Muscle layer of duodenum (tissue), 2 donors: ENCODE data around the gene COL4A4.

Experiments
- H3K27ac ChIP-seq: one replicate; pipeline ENCODE4 v1.7.0; 2013; ENCODE audit warnings: mild to moderate bottlenecking, low read length
- H3K27me3 ChIP-seq: one replicate; pipeline ENCODE4 v1.7.0; 2013; ENCODE audit warnings: low read depth, mild to moderate bottlenecking, control low read depth, low read length
- H3K36me3 ChIP-seq, 2 donors: one replicate each; pipeline ENCODE4 v1.7.0; 2013; ENCODE audit warnings: low read length in 2 of 2, control low read depth in 1 of 2, mild to moderate bottlenecking in 1 of 2; ENCODE audit not compliant: insufficient read depth in 2 of 2, control insufficient read depth in 1 of 2
- H3K4me1 ChIP-seq, 2 donors: one replicate each; pipeline ENCODE4 v1.7.0; 2013; ENCODE audit warnings: low read length in 2 of 2, mild to moderate bottlenecking in 2 of 2, control low read depth in 1 of 2, moderate library complexity in 1 of 2; ENCODE audit not compliant: insufficient read depth in 2 of 2, control insufficient read depth in 1 of 2
- H3K4me3 ChIP-seq, 2 donors: one replicate each; pipeline ENCODE4 v1.7.0; 2013; ENCODE audit warnings: low read length in 2 of 2, low read depth in 1 of 2, mild to moderate bottlenecking in 1 of 2
- H3K9me3 ChIP-seq, 2 donors: one replicate each; pipeline ENCODE4 v1.7.0; 2013; ENCODE audit warnings: low read length in 2 of 2, control low read depth in 1 of 2, mild to moderate bottlenecking in 1 of 2; ENCODE audit not compliant: control insufficient read depth in 1 of 2
- donor health status: healthy.

Gene COL4A4

GRCh38 chr2:227163998-227164762, at the start of gene COL4A4, which contains the start of gene COL4A3:
Gene COL4A4, minus strand, starts transcription at chr2:227164205. Its CDS starts 16,722 bp downstream, at chr2:227147483.
Gene COL4A3, plus strand, starts transcription at chr2:227164624. Its CDS starts 103 bp downstream, at chr2:227164727.
- Histone ChIP-seq H3K27me3 (peaks cover 25% of the 10 kb centered on the region), H3K9me3 (peaks cover 0 to 7% of the 10 kb centered on the region in 2 donors), H3K4me3 (peak within 1 kb of the TSS; percentile 38 to 70), H3K36me3 (no peaks in the 10 kb centered on the region), H3K4me1 (peaks cover 0 to 17% of the 10 kb centered on the region in 2 donors), H3K27ac (no peak within 1 kb of the TSS)

DNA sequence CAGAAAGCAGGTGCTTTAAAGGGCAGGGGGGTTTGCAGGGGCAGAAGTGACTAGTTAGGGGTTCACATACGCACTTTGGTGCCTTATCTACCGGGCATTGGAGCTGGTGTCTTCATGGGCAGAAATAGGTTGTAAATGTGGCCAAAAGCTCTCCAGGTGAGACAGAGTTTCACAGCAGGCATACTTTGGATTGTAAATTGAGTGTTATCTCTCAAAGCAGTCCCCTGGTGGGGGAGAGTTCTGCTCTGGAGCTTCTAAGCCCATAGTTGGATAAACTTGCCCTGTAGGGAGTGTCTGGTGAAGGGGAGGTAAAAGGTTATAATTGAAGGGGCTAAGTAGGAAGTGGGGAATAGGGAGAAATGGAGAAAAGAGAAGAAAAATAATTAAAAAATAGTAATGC, 43.6 kb upstream of the COL4A4 start:
- Histone ChIP-seq H3K36me3 (no peaks in the 10 kb centered on the region), H3K4me3 (no peak overlapping the region), H3K27ac (no peak overlapping the region), H3K9me3 (no peaks in the 10 kb centered on the region), H3K4me1 (no peaks in the 10 kb centered on the region), H3K27me3 (no peaks in the 10 kb centered on the region)

DNA sequence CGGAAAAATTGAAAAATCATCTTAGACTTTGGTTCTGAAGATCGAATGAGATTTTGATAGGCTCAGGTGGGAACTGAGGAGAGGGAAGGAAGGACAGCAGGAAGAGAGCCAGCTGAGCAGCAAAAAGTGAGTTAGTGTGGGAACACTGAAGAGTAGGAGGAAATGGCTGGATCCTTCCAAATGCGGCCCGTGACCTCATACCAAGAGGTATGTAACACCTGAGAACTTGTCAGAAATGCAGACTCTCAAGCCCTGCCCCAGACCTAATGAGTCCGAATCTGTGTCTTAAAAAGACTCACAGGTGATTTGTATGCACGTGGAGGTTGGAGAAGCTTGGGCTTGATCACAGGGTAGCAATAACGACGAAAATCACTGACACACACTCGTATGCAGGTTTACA, 42.4 kb upstream of the COL4A4 start:
- H3K4me1 ChIP-seq = no peaks in the 10 kb centered on the region
- H3K4me3 ChIP-seq = no peak overlapping the region
- H3K27me3 ChIP-seq = no peaks in the 10 kb centered on the region
- no peak overlapping the region for H3K27ac ChIP-seq
- no peaks in the 10 kb centered on the region for H3K36me3 ChIP-seq
- H3K9me3 ChIP-seq = no peaks in the 10 kb centered on the region

DNA sequence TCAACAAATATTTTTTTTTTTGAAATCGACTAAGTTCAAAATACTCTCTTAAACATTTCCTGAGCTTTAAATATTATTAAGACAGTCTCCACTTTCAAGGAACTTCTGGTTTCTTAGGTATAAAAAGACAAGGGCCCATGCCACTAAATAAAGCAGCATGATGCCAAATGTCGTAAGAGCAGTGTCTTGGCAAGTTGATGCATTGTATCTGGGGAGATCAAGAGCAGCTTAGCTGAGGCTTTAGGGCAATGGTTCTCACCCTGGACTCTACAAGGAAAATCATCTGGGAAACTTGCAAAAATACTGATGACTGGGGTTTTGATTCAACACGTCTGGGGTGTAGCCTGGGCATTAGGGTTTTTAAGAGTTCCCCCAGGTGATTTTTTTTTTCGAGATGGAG, 41.7 kb upstream of the COL4A4 start:
- no peaks in the 10 kb centered on the region for H3K36me3 ChIP-seq
- no peaks in the 10 kb centered on the region for H3K27me3 ChIP-seq
- H3K4me3 ChIP-seq = no peak overlapping the region
- no peaks in the 10 kb centered on the region for H3K4me1 ChIP-seq
- H3K9me3 ChIP-seq = no peaks in the 10 kb centered on the region
- no peak overlapping the region for H3K27ac ChIP-seq

DNA sequence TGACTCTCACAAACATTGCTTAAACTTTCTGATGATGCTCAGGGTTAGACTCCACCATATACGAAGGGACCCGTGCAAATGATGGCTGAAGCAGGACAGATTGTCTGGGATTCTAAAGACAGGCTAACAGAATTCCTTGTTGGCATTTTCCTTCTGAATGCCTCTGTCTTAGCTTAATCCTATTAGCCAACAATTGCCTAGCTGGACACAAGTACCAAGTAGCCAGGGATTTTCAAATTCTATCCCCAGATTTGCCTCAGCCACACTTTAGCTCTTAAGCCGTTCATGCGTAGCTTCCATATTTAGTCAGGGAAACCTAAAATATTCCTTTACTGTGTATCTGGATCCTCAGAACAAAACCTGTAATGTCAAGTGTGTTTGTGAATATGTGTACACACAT, 40.4 kb upstream of the COL4A4 start:
- Histone ChIP-seq H3K4me3 (no peak overlapping the region), H3K36me3 (no peaks in the 10 kb centered on the region), H3K27ac (no peak overlapping the region)

DNA sequence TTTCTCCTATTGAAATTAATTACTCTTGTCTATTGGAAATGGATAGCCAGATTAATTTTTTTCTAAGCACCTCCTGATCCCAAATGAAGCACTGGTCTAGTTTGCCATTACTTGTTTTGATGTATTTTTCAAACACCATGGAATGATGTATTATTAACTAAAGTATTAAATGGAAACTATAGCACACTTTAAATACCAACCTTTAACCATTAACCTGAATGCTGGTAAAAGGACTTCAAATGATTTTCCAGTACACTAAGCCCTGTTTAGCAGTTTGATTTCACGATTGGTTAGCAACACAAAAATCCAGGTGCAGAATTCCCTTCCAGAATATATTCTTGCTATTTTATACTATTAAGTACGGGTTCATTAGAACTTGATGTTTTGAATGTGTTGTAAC, 37.8 kb upstream of the COL4A4 start:
- H3K4me3 ChIP-seq = no peak overlapping the region
- H3K4me1 ChIP-seq = no peaks in the 10 kb centered on the region
- H3K27me3 ChIP-seq = no peaks in the 10 kb centered on the region
- H3K27ac ChIP-seq = no peak overlapping the region
- no peaks in the 10 kb centered on the region for H3K9me3 ChIP-seq
- H3K36me3 ChIP-seq = no peaks in the 10 kb centered on the region

More for the DNA sequence above, 40.4 kb upstream of the COL4A4 start:
- Histone ChIP-seq H3K9me3 (no peaks in the 10 kb centered on the region), H3K27me3 (no peaks in the 10 kb centered on the region), H3K4me1 (no peaks in the 10 kb centered on the region)

- Histone ChIP-seq H3K27ac (no peak overlapping the region), H3K4me1 (no peaks in the 10 kb centered on the region), H3K4me3 (no peak overlapping the region), H3K27me3 (no peaks in the 10 kb centered on the region), H3K36me3 (no peaks in the 10 kb centered on the region), H3K9me3 (no peaks in the 10 kb centered on the region)
These were observed 34.9 kb upstream of the COL4A4 start for GRCh38 chr2:227198866-227199265.

DNA sequence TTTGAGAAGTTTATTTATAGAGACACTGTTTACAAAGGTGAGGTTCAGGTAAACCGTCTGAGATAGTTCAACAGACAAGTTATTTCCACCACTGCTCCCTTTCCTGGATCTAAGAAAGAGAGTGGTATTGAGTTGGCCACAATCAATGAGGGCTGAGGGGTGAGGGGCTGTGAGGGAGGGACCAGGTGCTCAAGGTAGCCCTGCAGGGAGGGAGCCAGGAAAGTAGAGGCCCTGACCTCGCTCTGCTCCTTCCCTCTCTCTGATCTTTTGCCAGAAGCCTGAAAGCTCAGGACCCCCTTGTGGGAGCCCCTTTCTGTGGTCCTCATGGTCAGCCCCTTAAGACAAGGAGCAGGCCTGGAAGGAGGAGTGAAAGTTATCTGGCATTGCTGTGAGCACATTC, 30.2 kb upstream of the COL4A4 start:
- Histone ChIP-seq H3K4me3 (no peak overlapping the region), H3K9me3 (no peaks in the 10 kb centered on the region), H3K27me3 (no peaks in the 10 kb centered on the region), H3K27ac (no peak overlapping the region), H3K36me3 (no peaks in the 10 kb centered on the region), H3K4me1 (no peaks in the 10 kb centered on the region)

DNA sequence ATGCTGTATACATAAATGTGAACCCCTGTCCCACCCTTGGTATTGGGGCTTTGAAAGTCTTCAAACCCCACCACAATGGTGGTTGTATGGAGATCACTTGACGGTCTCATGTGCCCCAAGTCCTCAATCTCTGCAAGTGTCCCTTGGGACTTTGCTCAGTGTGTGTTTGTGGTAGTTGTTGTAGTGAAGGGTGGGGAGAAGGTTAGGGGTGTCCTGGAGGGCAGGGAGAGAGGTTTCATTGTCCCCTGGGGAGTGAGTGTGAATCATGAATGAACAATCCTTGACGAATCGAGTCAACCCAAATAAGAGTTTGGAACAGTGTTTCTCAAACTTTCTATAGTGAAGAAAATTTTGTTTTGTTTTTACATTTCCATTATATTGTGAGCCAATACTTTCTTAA, 28.5 kb upstream of the COL4A4 start:
- no peaks in the 10 kb centered on the region for H3K36me3 ChIP-seq
- no peak overlapping the region for H3K4me3 ChIP-seq
- H3K9me3 ChIP-seq = no peaks in the 10 kb centered on the region
- H3K4me1 ChIP-seq = no peaks in the 10 kb centered on the region
- H3K27me3 ChIP-seq = no peaks in the 10 kb centered on the region
- H3K27ac ChIP-seq = no peak overlapping the region

DNA sequence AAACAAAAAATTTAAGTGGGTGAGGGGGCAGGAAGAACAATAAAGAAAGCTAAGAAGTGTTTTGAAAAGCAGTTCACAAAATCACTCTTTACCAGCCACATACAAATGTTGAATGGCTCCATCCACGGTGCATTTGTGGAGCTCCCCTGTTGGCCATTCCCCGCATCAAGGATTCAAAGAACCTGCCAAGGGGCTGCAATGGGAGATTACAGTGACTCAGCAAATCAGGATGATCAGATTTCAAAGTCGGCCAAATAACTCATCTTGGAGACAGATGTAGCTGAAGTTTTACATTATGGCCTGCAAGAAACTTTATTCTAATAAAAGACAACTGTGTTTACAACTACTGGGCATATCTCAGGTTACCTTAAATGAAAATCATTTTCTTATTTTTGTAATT, 27.4 kb upstream of the COL4A4 start:
- Histone ChIP-seq H3K36me3 (no peaks in the 10 kb centered on the region), H3K4me1 (no peaks in the 10 kb centered on the region), H3K27ac (no peak overlapping the region), H3K9me3 (no peaks in the 10 kb centered on the region), H3K4me3 (no peak overlapping the region), H3K27me3 (no peaks in the 10 kb centered on the region)

- Histone ChIP-seq H3K36me3 (no peaks in the 10 kb centered on the region), H3K27ac (no peak overlapping the region), H3K4me1 (no peaks in the 10 kb centered on the region), H3K9me3 (no peaks in the 10 kb centered on the region), H3K27me3 (no peaks in the 10 kb centered on the region), H3K4me3 (no peak overlapping the region)
These were observed 24.3 kb upstream of the COL4A4 start for GRCh38 chr2:227188292-227188691.

GRCh38 chr2:227186751-227187150, 22.7 kb upstream of the COL4A4 start:
- no peaks in the 10 kb centered on the region for H3K27me3 ChIP-seq
- H3K4me3 ChIP-seq = no peak overlapping the region
- H3K36me3 ChIP-seq = no peaks in the 10 kb centered on the region
- no peaks in the 10 kb centered on the region for H3K9me3 ChIP-seq
- H3K4me1 ChIP-seq = no peaks in the 10 kb centered on the region
- H3K27ac ChIP-seq = no peak overlapping the region
